ENCODE measurements around the gene RBFOX2. TPM values are rescaled to one million over a fixed set of nuclear protein-coding genes. Genes with fewer than 3 reads are reported as not detected.

RBFOX2 gene
- total and polyA plus RNA-seq, 2 experiments from 2014 or later = 88.8 to 131 TPM

DNA sequence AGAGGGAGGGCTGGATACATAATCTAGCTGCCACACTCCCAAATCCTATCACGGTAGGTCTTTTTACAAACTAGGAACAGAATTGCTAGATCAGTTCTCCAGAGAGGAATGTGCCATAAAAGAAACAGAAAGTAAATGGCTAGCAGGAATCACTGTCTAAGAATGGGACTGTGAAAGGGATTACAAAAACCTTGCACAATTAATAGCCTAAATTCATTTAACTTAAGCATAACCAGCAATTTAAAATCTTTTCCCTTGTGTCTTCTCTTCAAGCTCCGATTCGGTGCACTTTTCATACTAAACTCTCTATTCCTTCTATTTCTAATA is 275.8 kb downstream of the RBFOX2 start:
- no peak overlapping the region for H2AFZ ChIP-seq
- H3K27ac Mint-ChIP-seq = peak overlapping the region; percentile 10
- no peaks in the 10 kb centered on the region for H3K9me2 ChIP-seq (ENCODE audit: insufficient read depth)
- H3K4me1 ChIP-seq (ENCODE audit: insufficient read depth) = peaks cover 56% of the 10 kb centered on the region
- H3K36me3 Mint-ChIP-seq (ENCODE audit: low read depth) = peaks cover 3% of the 10 kb centered on the region; the same call in 1 of the 3 replicates
- no peak for ATAC-seq
- H3K27me3 Mint-ChIP-seq (ENCODE audit: insufficient read depth, low read depth, poor library complexity) = peaks cover 1% of the 10 kb centered on the region
- H3K4me1 Mint-ChIP-seq = peaks cover 51% of the 10 kb centered on the region
- H3K4me2 ChIP-seq = peak overlapping the region; percentile 50
- no peaks in the 10 kb centered on the region for H3K79me2 ChIP-seq (replicated peaks; ENCODE audit: insufficient read depth)
- H3K4me3 Mint-ChIP-seq = no peak overlapping the region
- H3K9me3 Mint-ChIP-seq = no peaks in the 10 kb centered on the region
- H3F3A ChIP-seq (replicated peaks; ENCODE audit: low read depth) = no peaks in the 10 kb centered on the region
- H3K36me3 ChIP-seq (ENCODE audit: insufficient read depth) = no peaks in the 10 kb centered on the region; the same call in 1 of the 2 replicates
- H3K27ac ChIP-seq (ENCODE audit: low read depth) = peak overlapping the region; percentile 68
- H3K27me3 ChIP-seq (ENCODE audit: insufficient read depth) = no peaks in the 10 kb centered on the region
- no peak overlapping the region for H3K4me3 ChIP-seq
- no peaks in the 10 kb centered on the region for H4K20me1 ChIP-seq (replicated peaks; ENCODE audit: insufficient read depth)
- no peak for DNase-seq (ENCODE audit: low spot score)
- no peak for TF ChIP-seq EZH2 (IDR thresholded peaks at IDR 0.05; ENCODE audit: low read depth, unreplicated experiment)
- no peak for TF ChIP-seq NANOG (IDR thresholded peaks at IDR 0.05; ENCODE audit: borderline replicate concordance)
- TF ChIP-seq, protein P1, sequence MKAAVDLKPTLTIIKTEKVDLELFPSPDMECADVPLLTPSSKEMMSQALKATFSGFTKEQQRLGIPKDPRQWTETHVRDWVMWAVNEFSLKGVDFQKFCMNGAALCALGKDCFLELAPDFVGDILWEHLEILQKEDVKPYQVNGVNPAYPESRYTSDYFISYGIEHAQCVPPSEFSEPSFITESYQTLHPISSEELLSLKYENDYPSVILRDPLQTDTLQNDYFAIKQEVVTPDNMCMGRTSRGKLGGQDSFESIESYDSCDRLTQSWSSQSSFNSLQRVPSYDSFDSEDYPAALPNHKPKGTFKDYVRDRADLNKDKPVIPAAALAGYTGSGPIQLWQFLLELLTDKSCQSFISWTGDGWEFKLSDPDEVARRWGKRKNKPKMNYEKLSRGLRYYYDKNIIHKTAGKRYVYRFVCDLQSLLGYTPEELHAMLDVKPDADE (IDR thresholded peaks at IDR 0.05) = no peak
- TF ChIP-seq CREB1 (CRISPR knock-in tag; IDR thresholded peaks at IDR 0.05; ENCODE audit: low read depth) = no peak
- TF ChIP-seq EZH2phosphoT487 (IDR thresholded peaks at IDR 0.05; ENCODE audit: unreplicated experiment) = no peak
- no peak for TF ChIP-seq ZNF114 (CRISPR knock-in tag; IDR thresholded peaks at IDR 0.05)
- TF ChIP-seq, protein P2, sequence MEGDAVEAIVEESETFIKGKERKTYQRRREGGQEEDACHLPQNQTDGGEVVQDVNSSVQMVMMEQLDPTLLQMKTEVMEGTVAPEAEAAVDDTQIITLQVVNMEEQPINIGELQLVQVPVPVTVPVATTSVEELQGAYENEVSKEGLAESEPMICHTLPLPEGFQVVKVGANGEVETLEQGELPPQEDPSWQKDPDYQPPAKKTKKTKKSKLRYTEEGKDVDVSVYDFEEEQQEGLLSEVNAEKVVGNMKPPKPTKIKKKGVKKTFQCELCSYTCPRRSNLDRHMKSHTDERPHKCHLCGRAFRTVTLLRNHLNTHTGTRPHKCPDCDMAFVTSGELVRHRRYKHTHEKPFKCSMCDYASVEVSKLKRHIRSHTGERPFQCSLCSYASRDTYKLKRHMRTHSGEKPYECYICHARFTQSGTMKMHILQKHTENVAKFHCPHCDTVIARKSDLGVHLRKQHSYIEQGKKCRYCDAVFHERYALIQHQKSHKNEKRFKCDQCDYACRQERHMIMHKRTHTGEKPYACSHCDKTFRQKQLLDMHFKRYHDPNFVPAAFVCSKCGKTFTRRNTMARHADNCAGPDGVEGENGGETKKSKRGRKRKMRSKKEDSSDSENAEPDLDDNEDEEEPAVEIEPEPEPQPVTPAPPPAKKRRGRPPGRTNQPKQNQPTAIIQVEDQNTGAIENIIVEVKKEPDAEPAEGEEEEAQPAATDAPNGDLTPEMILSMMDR (conservative IDR thresholded peaks at IDR 0.05; ENCODE audit: low read depth in 2 of 2) = no peak
- TF ChIP-seq, protein P3, sequence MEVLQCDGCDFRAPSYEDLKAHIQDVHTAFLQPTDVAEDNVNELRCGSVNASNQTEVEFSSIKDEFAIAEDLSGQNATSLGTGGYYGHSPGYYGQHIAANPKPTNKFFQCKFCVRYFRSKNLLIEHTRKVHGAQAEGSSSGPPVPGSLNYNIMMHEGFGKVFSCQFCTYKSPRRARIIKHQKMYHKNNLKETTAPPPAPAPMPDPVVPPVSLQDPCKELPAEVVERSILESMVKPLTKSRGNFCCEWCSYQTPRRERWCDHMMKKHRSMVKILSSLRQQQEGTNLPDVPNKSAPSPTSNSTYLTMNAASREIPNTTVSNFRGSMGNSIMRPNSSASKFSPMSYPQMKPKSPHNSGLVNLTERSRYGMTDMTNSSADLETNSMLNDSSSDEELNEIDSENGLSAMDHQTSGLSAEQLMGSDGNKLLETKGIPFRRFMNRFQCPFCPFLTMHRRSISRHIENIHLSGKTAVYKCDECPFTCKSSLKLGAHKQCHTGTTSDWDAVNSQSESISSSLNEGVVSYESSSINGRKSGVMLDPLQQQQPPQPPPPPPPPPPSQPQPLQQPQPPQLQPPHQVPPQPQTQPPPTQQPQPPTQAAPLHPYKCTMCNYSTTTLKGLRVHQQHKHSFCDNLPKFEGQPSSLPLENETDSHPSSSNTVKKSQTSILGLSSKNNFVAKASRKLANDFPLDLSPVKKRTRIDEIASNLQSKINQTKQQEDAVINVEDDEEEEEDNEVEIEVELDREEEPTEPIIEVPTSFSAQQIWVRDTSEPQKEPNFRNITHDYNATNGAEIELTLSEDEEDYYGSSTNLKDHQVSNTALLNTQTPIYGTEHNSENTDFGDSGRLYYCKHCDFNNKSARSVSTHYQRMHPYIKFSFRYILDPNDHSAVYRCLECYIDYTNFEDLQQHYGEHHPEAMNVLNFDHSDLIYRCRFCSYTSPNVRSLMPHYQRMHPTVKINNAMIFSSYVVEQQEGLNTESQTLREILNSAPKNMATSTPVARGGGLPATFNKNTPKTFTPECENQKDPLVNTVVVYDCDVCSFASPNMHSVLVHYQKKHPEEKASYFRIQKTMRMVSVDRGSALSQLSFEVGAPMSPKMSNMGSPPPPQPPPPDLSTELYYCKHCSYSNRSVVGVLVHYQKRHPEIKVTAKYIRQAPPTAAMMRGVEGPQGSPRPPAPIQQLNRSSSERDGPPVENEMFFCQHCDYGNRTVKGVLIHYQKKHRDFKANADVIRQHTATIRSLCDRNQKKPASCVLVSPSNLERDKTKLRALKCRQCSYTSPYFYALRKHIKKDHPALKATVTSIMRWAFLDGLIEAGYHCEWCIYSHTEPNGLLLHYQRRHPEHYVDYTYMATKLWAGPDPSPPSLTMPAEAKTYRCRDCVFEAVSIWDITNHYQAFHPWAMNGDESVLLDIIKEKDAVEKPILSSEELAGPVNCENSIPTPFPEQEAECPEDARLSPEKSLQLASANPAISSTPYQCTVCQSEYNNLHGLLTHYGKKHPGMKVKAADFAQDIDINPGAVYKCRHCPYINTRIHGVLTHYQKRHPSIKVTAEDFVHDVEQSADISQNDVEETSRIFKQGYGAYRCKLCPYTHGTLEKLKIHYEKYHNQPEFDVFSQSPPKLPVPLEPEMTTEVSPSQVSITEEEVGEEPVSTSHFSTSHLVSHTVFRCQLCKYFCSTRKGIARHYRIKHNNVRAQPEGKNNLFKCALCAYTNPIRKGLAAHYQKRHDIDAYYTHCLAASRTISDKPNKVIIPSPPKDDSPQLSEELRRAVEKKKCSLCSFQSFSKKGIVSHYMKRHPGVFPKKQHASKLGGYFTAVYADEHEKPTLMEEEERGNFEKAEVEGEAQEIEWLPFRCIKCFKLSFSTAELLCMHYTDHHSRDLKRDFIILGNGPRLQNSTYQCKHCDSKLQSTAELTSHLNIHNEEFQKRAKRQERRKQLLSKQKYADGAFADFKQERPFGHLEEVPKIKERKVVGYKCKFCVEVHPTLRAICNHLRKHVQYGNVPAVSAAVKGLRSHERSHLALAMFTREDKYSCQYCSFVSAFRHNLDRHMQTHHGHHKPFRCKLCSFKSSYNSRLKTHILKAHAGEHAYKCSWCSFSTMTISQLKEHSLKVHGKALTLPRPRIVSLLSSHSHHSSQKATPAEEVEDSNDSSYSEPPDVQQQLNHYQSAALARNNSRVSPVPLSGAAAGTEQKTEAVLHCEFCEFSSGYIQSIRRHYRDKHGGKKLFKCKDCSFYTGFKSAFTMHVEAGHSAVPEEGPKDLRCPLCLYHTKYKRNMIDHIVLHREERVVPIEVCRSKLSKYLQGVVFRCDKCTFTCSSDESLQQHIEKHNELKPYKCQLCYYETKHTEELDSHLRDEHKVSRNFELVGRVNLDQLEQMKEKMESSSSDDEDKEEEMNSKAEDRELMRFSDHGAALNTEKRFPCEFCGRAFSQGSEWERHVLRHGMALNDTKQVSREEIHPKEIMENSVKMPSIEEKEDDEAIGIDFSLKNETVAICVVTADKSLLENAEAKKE (CRISPR knock-in tag; IDR thresholded peaks at IDR 0.05) = no peak
- no peak for TF ChIP-seq JUNB (IDR thresholded peaks at IDR 0.05; ENCODE audit: unreplicated experiment)
- TF ChIP-seq STAT1 (IDR thresholded peaks at IDR 0.05; ENCODE audit: unreplicated experiment) = no peak
- no peak for TF ChIP-seq POLR2AphosphoS5 (IDR thresholded peaks at IDR 0.05; ENCODE audit: low read depth)
- no peak for TF ChIP-seq ZNF331 (CRISPR knock-in tag; IDR thresholded peaks at IDR 0.05; ENCODE audit: low read depth)
- TF ChIP-seq, protein P4, sequence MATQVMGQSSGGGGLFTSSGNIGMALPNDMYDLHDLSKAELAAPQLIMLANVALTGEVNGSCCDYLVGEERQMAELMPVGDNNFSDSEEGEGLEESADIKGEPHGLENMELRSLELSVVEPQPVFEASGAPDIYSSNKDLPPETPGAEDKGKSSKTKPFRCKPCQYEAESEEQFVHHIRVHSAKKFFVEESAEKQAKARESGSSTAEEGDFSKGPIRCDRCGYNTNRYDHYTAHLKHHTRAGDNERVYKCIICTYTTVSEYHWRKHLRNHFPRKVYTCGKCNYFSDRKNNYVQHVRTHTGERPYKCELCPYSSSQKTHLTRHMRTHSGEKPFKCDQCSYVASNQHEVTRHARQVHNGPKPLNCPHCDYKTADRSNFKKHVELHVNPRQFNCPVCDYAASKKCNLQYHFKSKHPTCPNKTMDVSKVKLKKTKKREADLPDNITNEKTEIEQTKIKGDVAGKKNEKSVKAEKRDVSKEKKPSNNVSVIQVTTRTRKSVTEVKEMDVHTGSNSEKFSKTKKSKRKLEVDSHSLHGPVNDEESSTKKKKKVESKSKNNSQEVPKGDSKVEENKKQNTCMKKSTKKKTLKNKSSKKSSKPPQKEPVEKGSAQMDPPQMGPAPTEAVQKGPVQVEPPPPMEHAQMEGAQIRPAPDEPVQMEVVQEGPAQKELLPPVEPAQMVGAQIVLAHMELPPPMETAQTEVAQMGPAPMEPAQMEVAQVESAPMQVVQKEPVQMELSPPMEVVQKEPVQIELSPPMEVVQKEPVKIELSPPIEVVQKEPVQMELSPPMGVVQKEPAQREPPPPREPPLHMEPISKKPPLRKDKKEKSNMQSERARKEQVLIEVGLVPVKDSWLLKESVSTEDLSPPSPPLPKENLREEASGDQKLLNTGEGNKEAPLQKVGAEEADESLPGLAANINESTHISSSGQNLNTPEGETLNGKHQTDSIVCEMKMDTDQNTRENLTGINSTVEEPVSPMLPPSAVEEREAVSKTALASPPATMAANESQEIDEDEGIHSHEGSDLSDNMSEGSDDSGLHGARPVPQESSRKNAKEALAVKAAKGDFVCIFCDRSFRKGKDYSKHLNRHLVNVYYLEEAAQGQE (IDR thresholded peaks at IDR 0.05; ENCODE audit: unreplicated experiment) = no peak

Data from GM23338 (cell line).